IMR-90 (cell line): ENCODE results near the gene FAM171A1.

Source experiments
- CTCF ChIP-seq: conservative IDR thresholded peaks from 2 replicates; pipeline ENCODE4 v1.5.1; 2012; ENCODE audit warnings: mild to moderate bottlenecking, low read depth, low read length, improper control_type of control experiment
- POLR2A ChIP-seq: IDR thresholded peaks from 2 replicates; pipeline ENCODE4 v1.6.1; 2012; ENCODE audit warnings: mild to moderate bottlenecking, low read depth, low read length
- RAD21 ChIP-seq: IDR thresholded peaks from 2 replicates; pipeline ENCODE4 v1.6.1; 2012; ENCODE audit warnings: low read length, improper control_type of control experiment

GRCh38 chr10:15197911-15198310 lies 173.2 kb downstream of the FAM171A1 start:
- TF ChIP-seq CTCF = no peak
- no peak for TF ChIP-seq POLR2A
- TF ChIP-seq RAD21 = no peak
